ENCODE results near the gene CRB3.

The CRB3 gene

GRCh38 chr19:6467384-6467783, 3.3 kb downstream of the CRB3 start:
- no peak for DNase-seq

DNA sequence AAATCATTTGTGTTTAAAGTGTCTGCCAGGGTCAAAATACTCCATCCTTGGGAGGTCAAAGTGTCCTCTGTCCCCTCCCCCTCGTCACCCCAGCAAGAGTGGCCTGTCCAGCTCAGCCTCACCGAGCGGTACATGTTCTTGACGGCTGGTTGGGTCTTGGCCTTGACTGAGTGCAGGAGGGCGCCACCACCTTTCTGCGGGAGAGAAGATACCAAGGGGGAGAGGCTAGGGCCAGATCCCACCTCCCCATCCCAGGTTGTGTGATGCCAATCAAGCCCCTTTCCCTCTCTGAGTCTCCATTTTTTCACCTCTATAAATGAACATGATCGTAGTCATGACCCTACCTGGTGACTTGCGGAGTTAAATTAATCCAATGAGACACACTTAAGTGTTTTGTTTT, 6.1 kb downstream of the CRB3 start:
- no peak for DNase-seq

DNA sequence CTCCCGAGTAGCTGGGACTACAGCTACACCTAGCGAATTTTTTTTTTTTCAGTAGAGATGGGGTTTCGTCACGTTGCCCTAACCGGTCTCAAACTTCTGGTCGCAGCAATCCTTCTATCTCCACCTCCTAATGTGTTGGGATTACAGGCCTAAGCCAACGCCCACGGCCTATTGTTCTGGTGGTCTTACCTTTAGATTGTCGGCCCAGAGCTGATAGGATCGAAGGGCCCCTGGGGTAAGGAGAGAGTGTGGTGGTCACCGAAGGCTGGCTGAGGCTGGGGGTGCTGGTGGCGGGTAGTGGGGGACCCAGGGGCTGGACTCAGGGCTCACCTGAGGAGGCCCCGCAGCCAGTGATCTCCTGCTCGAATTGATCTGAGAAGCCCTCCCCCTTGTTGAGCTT, 7.0 kb downstream of the CRB3 start:
- DNase-seq: no peak

DNA sequence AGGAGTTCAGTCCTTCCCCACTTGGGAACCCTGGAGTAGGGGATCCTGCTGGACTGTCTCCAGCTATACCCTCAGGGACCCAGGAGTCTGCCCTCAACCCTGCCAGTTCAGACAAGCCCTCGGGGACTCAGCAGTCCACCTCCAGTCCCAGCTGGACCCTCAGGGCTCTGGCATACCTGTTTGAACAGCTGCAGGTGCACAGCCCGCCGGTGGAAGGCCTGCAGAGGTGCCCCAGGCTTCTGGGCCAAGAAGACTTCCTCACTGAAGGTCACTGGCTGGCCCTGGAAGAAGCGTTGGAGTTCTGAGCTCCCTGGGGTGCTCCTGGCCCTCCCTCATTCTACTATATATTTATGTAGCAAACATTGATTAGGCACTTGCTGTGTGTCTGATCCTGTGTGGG, 8.6 kb downstream of the CRB3 start:
- no peak for DNase-seq

- DNase-seq: no peak
Observed at GRCh38 chr19:6473647-6474046, 9.6 kb downstream of the CRB3 start.

DNA sequence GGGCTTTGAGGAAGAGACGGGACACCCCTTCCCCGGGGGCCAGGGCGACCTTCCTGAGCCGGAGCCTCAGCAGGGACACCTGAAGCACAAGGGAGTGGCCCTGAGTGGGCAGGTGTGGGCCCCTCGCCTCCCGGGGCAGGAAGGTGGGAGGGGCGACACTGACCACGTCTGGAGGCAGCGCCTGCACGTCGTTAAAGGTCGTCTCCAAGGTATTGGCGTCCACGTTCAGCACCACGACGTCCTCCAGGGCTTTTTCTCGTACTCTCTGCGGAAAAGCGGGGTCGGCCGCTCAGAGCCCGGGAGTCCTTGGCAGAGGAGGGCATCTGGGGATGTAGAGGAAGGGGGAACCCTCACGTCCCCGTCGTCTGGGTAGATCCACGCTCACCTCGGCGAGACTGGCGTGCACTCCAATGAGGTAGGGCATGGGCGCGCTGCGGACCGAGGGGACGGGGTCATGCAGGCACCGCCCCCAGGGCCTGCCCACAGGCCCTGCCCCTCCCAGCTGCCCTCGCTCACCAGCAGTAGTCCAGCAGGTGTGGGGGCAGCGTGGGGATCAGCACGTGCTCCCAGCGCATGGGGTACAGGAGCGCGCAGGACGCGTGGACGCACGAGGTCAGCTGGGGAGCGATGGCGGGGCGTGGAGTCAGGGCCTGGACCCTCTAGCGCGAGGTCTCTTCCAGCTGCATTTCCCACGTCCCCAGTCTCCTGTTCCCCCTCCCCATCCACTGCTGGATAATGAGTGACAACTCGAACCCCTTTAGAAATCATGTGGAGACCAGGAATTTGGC, 11.4 kb downstream of the CRB3 start:
- DNase-seq: no peak

GRCh38 chr19:6476155-6476895, 12.3 kb downstream of the CRB3 start:
- DNase-seq: peak; percentile 53 to 56

- no peak for DNase-seq
Observed at GRCh38 chr19:6476896-6477431, 12.9 kb downstream of the CRB3 start.

DNA sequence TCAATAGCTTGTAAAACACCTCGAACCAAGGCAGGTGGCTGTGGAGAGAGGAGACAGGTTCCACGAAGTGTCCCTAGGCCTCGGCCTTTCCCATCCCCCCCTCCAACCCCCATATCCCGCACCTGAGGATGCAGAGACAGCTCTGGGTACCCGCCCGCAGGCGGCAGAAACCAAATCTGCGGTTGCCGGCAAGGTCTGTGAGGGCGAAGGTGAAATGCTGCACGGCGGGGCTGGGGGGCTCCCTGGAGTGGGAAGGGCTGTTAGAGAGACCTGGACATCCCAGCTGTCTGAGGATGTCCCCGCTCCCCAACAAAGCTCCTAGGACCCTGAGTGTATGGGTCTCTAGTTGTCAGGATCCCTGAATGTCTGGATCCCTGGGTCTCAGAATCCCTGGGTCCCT, 14.7 kb downstream of the CRB3 start:
- DNase-seq: no peak

DNA sequence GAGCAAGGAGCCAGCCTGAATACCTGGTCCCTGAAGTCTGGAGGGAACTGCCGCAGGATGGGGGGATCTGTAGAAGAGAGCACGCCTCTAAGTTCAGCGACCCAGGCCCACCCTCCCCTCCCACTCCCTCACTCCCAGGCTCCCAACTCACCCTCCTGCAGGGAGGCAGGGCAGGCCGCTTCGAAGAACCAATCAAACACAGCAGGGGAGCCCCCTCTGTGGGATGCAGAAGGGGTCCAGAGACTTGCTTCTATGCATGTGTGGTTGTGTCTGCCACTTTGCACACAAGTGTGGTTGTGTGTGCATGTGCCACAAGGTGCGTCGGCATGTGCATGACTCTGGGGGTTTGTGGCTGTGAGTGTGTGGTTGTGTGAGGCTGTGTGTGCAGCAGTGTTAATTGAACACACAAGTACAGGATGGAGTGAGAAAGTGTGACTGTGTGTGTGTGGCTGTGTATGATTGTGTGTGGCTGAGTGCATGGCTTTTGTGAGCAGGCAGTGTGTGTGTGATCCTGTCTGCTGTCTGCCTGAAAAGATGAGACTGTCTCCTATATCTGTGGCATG, 15.8 kb downstream of the CRB3 start:
- DNase-seq: no peak

DNA sequence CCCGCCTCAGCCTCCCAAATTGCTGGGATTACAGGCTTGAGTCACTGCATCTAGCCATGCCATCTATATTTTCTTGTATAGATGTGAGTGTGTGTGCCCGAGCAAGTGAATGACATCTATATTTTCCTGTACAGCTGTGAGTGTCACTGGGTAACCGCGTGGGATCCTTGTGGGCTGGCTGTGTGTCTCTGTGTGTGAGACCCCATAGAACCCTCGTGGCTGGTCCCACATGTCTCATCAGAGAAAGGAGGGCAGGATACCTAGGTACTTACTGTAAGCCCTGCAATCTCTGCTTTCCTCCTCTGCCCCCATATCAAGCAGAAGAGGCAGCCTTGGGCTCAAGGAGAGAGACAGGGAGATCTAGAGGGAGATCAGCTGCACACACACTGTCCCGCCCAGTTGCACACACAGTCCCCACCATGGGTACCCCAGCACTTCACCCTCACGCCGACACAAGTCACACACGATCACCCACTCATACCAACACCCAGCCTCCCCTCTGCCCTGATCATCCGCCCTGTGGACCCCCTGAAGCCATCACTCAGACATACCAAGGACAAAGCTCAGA, 16.9 kb downstream of the CRB3 start:
- DNase-seq: no peak

GRCh38 chr19:6481541-6482342, 17.7 kb downstream of the CRB3 start, which contains the start of gene DENND1C:
Gene DENND1C, minus strand, starts transcription at chr19:6481787. Its CDS starts 92 bp downstream, at chr19:6481695.
- peak; percentile 59 for DNase-seq

GRCh38 chr19:6482343-6482686, 18.2 kb downstream of the CRB3 start:
- DNase-seq: no peak

DNA sequence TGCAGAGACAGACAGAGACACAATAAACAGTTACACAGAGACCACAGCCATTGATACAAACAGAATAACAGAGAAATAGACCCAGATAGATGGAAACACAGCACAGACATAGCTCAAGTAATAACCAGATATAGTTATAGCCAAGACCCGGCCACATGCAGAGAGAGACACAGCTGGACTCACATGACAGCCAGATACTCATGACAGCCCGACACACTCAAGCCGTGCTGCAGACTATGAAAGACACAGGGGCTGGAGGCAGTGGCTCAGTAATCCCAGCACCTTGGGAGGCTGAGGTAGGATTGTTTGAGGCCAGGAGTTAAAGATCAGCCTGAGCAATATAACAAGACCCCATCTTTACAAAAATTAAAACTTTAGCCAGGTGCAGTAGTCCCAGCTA, 19.2 kb downstream of the CRB3 start:
- DNase-seq: no peak

GRCh38 chr19:6484230-6484629, 20.2 kb downstream of the CRB3 start:
- DNase-seq: no peak

DNA sequence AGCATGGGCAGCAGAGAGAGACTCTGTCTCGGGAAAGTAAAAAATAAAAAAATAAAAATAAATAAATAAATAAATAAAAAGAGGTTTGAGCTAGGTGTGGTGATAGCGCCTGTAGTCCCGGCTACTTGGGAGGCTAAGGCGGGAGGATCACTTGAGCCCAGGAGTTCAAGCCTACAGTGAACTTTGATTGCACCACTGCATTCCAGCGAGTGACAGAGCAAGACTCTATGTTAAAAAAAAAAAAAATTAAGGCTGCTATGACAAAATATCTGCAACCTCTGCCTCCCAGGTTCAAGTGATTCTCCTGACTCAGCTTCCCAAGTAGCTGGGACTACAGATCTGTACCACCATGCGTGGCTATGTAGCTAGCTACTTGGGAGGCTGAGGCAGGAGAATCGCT, 20.8 kb downstream of the CRB3 start:
- DNase-seq: no peak

DNA sequence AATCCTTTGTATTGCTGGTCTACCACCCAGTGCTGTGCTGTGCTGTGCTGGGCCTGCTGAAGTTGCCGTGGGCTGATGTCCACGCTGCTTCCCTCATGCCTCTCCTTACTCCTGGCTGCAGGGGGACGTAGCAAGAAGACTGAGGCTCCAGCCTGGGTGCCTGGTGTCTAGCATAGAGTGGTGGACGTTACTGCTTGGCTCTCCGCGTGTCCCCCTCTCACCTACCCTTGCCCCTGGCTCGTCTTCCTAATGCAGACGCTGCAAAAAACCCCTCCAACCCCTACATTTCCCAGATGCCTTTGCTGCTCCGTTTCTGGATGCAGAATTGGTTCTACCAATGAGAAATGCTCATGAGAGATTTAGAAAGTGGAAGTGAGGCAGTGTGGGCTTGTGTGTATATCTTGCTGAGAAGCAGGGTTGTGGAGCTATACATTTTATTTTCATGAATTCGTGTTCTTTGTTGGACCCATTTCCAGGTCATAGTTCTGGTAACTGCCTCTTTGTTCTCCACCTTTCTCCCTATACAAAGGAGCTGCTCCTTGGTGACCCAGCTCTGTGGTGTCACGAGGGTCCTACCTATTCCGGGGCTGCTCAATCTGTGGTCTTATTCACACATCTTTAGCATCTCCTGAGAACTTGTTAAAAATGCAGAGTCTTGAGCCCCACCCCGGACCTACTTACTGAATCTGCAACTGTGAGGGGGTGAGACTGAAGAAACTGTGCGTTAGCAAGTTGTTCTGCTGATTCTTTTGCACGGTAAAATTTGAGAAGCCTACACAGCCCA, 25.4 kb downstream of the CRB3 start:
- DNase-seq: peak in 1 of 2 donors; percentile 26

DNA sequence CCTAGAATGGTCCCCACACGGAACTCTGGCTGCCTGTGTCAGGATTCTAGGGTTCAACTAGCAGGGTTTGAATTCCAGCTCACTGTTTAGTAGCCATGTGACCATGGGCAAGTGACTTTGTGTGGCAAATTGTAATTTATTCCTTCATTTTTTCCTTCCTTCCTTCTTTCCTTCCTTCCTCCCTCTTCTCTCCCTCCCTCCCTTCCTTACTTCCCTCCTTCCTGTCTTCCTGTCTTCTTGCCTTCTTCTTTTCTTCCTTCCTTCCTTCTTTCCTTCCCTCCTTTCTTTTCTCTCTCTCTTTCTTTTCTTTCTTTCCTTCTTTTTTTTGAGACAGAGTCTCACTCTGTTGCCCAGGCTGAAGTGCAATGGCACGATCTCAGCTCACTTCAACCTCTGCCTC, 26.1 kb downstream of the CRB3 start:
- no peak for DNase-seq

- DNase-seq: no peak
Observed at GRCh38 chr19:6491802-6492592, 27.9 kb downstream of the CRB3 start.

- DNase-seq: no peak
Observed at GRCh38 chr19:6494438-6495036, 30.5 kb downstream of the CRB3 start.
